ENCODE measurements around the gene TNFAIP1.

DNA sequence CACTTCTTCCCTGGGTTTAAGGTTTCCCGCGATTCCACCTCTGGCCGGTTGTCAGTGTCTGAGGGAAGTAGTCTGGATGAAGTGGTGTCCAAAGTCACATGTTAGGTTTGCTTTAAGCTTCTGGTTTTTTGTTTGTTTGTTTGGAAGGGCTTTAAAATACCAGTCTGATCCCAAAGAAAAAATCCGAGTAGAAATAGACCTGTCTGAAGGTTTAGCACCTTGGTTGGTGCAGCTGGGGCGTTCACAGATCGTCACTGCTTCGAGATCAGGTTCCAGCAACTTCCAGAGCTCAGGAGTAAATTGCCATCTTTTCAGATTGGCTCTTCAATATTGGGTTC is 16.0 kb upstream of the TNFAIP1 start:
- TF ChIP-seq CTCF (IDR thresholded peaks at IDR 0.05 in 4 of 5, conservative IDR thresholded peaks at IDR 0.05 in 1 of 5) (no peak), POLR2A (IDR thresholded peaks at IDR 0.05) (no peak)
